Psoas muscle (tissue), 8 donors: Measurements from ENCODE around the gene IL20. TPM values are rescaled to one million over a fixed set of nuclear protein-coding genes. Genes with fewer than 3 reads are reported as not detected.

Source experiments
- ATAC-seq, 4 donors: fragments of 200-7000 bp; cut with Tn5 transposase; one replicate each; pipeline ENCODE4 v1.9.1; 2020; ENCODE audit warnings: moderate library complexity in 3 of 4, mild to moderate bottlenecking in 2 of 4
- DNase-seq, 2 donors: peaks; one replicate each; pipeline ENCODE4 v3.0.0-alpha.2; 2020
- H3K27ac ChIP-seq: fragments of 200-600 bp; one replicate; pipeline ENCODE4 v1.8.0; 2022
- H3K27me3 ChIP-seq, 3 donors: fragments of 200-600 bp in 1 of 3; one replicate each; pipeline versions ENCODE4 v1.6.1 to v1.8.0; 2013 to 2022; ENCODE audit warnings: low read length in 2 of 3, mild to moderate bottlenecking in 2 of 3, moderate library complexity in 1 of 3; ENCODE audit not compliant: insufficient read depth in 3 of 3
- H3K36me3 ChIP-seq, 2 donors: fragments of 200-600 bp in 1 of 2; one replicate each; pipeline versions ENCODE4 v1.6.1 to v1.8.0; 2013 to 2022; ENCODE audit warnings: low read depth in 1 of 2, mild to moderate bottlenecking in 1 of 2, moderate library complexity in 1 of 2; ENCODE audit not compliant: insufficient read depth in 1 of 2
- H3K4me1 ChIP-seq: fragments of 200-600 bp; one replicate; pipeline ENCODE4 v1.8.0; 2022
- H3K4me3 ChIP-seq: fragments of 200-600 bp; one replicate; pipeline ENCODE4 v1.8.0; 2022; ENCODE audit warnings: mild to moderate bottlenecking
- H3K9me3 ChIP-seq: fragments of 200-600 bp; one replicate; pipeline ENCODE4 v1.8.0; 2022
- CTCF ChIP-seq: fragments of 200-600 bp; IDR thresholded peaks from one replicate; pipeline ENCODE4 v1.8.0; 2022; ENCODE audit warnings: antibody characterized with exemption
- WGBS, 3 donors: extraction: QIAGEN DNeasy Blood & Tissue Kit; methylation state at CpG; one replicate each; pipeline versions ENCODE4 v1.1.6 to v1.1.7; 2013; 5-methylcytosine and 5-hydroxymethylcytosine counted together
- intact Hi-C, 2 donors: fragments of 100-400 bp; cut with DNase I; formaldehyde crosslinking; loops; one replicate each; pipeline versions ENCODE4 v1.11.0 to v1.14.2; 2022
- polyA plus RNA-seq, 3 donors: library from polyadenylated mRNA; stranded (reverse); fragments of 200-250 nt; gene quantifications; one replicate each; pipeline ENCODE4 v1.2.3, GENCODE V29; 2013
- total RNA-seq, 4 donors: library from RNA; stranded (reverse); fragmentation: NEBNext Ultra II Directional in 2 of 4; extraction: Animal tissue kit (Norgen Biotek cat#: 25700) in 2 of 4; gene quantifications; one replicate each; pipeline versions ENCODE4 v1.2.1 to v1.2.4, GENCODE V29; 2021 to 2023
- donor health status: healthy with polysubstance abuse.
- donor health status: DM: no; HTN: no; CAD: no; lungs with moderate emphysema.
- donor health status: Bipolar disorder and iron deficiency.
- donor health status: healthy.
- donor health status: DM: yes; HTN: yes; CAD: no.
- donor health status: DM: no; HTN: no; CAD: no.
- donor health status: DM: no; HTN: no; CAD: no.
- donor health status: DM: yes; HTN: yes; CAD: no.

The IL20 gene
- total and polyA plus RNA-seq, 7 donors: 1.2 TPM; not detected in 6

DNA sequence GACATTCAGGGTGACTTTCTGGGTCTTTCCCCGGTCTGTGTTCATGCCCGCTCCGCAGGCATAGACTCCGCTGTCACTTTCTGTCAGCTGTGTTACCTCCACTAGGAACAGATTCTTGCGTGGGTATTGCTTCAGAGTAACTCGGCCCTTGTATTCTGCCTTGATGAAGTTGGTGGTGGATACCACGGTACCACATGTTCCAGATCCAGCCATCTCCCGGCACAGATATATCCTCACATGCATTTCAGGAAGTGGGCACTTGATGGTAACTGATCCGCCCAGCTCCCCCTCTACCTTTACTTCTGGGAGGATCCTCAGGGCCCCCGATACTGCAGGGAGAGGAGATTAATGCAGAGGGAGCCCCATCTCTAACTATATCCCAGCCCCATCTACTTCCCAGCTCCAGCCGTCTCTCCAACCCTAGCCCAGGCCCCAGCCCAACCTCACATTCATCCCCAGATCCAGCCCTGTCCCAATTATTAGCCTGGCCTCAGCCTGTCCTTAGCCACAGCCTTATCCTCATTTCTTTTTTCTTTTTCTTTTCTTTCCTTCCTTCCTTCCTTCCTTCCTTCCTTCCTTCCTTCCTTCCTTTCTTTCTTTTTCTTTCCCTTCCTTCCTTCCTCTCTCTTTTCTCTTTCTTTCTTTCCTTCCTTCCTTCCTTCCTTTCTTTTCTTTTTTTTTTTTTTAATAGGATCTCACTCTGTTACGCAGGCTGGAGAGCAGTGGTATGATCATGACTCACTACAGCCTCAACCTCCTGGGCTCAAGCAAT, 48.5 kb downstream of the IL20 start:
- intact Hi-C loops: loop anchor here (2.0 to 10.0 kb wide), 9 partner anchors 107 to 439 kb away; partner anchors contain the start of genes DYRK3 (in 1 of the 2) and IKBKE (in 1 of the 2)
- H3K27ac ChIP-seq: no peak overlapping the region
- 83 to 88% (median 84%) methylated on average over 12 of the region's 12 CpGs for WGBS, 3 donors

GRCh38 chr1:206915030-206915735, 49.8 kb downstream of the IL20 start:
- H3K27ac ChIP-seq: no peak overlapping the region
- DNase-seq: no peak
- ATAC-seq: no peak
- no peak overlapping the region for H3K4me3 ChIP-seq
- H3K27me3 ChIP-seq: peaks cover 0 to 7% (median 0%) of the 10 kb centered on the region in 3 donors
- no peak for TF ChIP-seq CTCF
- no peaks in the 10 kb centered on the region for H3K9me3 ChIP-seq
- H3K36me3 ChIP-seq: no peaks in the 10 kb centered on the region
- intact Hi-C loops: loop anchor here in 1 of 2 donors (10.0 kb wide), 1 partner anchor 440 kb away; the partner anchor contains the start of gene IKBKE
- peaks cover 3% of the 10 kb centered on the region for H3K4me1 ChIP-seq
- 79 to 84% (median 81%) methylated on average over 15 of the region's 15 CpGs for WGBS, 3 donors

More for the DNA sequence above, 48.5 kb downstream of the IL20 start:
- no peak for TF ChIP-seq CTCF
- no peak for ATAC-seq
- H3K36me3 ChIP-seq: no peaks in the 10 kb centered on the region
- H3K4me3 ChIP-seq: no peak overlapping the region
- H3K9me3 ChIP-seq: no peaks in the 10 kb centered on the region
- DNase-seq: no peak
- peaks cover 3% of the 10 kb centered on the region for H3K4me1 ChIP-seq
- H3K27me3 ChIP-seq: peaks cover 0 to 7% (median 0%) of the 10 kb centered on the region in 3 donors

DNA sequence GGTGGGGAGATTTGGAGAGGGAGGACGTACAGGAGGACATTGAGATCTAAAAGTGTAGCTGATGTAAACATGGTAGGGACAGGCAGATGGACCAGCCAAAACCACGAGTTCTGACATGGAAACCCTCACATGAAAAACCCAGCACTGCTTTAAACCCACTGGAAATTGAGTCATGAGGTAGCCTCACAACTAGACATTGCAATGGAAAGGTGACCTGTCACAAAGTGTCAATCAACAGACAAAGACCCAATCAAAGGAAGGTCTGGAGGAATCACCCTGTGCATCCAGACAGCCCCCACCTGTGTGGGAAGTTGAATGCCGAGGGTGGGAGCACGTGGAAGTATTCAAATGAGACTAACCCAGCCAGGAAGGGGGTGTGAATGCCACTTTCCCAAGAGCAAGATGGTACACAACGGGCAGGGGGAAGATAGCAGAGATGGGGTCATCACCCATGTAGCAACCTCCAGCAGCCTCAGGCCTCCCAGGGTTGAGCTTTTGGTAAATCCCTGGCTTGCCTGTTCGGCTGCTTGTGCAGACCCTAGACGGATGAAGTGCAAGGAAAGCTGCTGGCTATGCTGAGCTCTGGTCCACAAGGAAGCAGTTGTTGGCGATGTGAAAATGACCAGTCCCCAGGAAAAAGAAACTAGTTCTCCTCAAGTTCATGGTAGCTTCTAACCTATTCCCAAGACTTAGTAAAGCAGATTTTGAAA, 50.7 kb downstream of the IL20 start:
- intact Hi-C loops: loop anchor here in 1 of 2 donors (10.0 kb wide), 1 partner anchor 441 kb away; the partner anchor contains the start of gene IKBKE
- no peak for ATAC-seq
- WGBS, 3 donors: 67 to 72% (median 68%) methylated on average over 8 of the region's 8 CpGs
- Histone ChIP-seq H3K27me3 (peaks cover 0 to 5% (median 0%) of the 10 kb centered on the region in 3 donors), H3K27ac (no peak overlapping the region), H3K4me1 (peaks cover 3% of the 10 kb centered on the region), H3K4me3 (no peak overlapping the region), H3K9me3 (no peaks in the 10 kb centered on the region), H3K36me3 (no peaks in the 10 kb centered on the region)
- no peak for TF ChIP-seq CTCF
- no peak for DNase-seq

- Histone ChIP-seq H3K27me3 (peaks cover 0 to 5% (median 0%) of the 10 kb centered on the region in 3 donors), H3K4me3 (no peak overlapping the region), H3K36me3 (no peaks in the 10 kb centered on the region), H3K9me3 (no peaks in the 10 kb centered on the region), H3K27ac (no peak overlapping the region), H3K4me1 (no peaks in the 10 kb centered on the region)
- DNase-seq: no peak
- intact Hi-C loops: loop anchor here in 1 of 2 donors (10.0 kb wide), 1 partner anchor 443 kb away; the partner anchor contains the start of gene IKBKE
- WGBS, 3 donors: 75 to 87% (median 75%) methylated on average over 3 of the region's 3 CpGs
- ATAC-seq: no peak
- TF ChIP-seq CTCF: no peak
Observed at GRCh38 chr1:206918076-206918475, 52.7 kb downstream of the IL20 start.

Other genes starting within 250 kb of the IL20 start
- 1 to 10 TPM in 3 of 4 donors, under 1 TPM in 1; 0.57 to 2.0 (median 1.4) TPM for gene DYRK3, start 230.1 kb upstream of the IL20 start, total RNA-seq
- gene DYRK3, start 230.1 kb upstream of the IL20 start, polyA plus RNA-seq: 1 to 10 TPM in 2 of 3 donors, under 1 TPM in 1; 0.25 to 1.2 (median 1.0) TPM
- 100 to 1,000 TPM in 3 of 4 donors, 10 to 100 TPM in 1; 89.4 to 198 (median 167) TPM for gene MAPKAPK2, start 180.7 kb upstream of the IL20 start, total RNA-seq
- gene MAPKAPK2, start 180.7 kb upstream of the IL20 start, polyA plus RNA-seq: 100 to 1,000 TPM; 108 to 191 (median 112) TPM
- gene IL19, start 94.8 kb upstream of the IL20 start, total RNA-seq: not detected
- not detected for gene IL19, start 94.8 kb upstream of the IL20 start, polyA plus RNA-seq
- under 1 TPM in 3 of 4 donors, not detected in 1; 0.32 to 0.44 (median 0.44) TPM for gene IL10, start 93.1 kb upstream of the IL20 start, total RNA-seq
- gene IL10, start 93.1 kb upstream of the IL20 start, polyA plus RNA-seq: under 1 TPM; 0.20 to 0.82 (median 0.22) TPM
- gene IL24, start 31.8 kb downstream of the IL20 start, total RNA-seq: 10 to 100 TPM in 1 of 4 donors, under 1 TPM in 1, not detected in 2; 0.23 to 20.3 TPM
- 1 to 10 TPM in 1 of 3 donors, under 1 TPM in 2; 0.05 to 1.7 (median 0.20) TPM for gene IL24, start 31.8 kb downstream of the IL20 start, polyA plus RNA-seq
- gene FCMR, start 56.3 kb downstream of the IL20 start, total RNA-seq: 10 to 100 TPM in 2 of 4 donors, 1 to 10 TPM in 2; 2.3 to 29.5 (median 12.0) TPM
- gene FCMR, start 56.3 kb downstream of the IL20 start, polyA plus RNA-seq: 1 to 10 TPM; 1.0 to 8.4 (median 2.2) TPM
- gene PIGR, start 80.8 kb downstream of the IL20 start, total RNA-seq: under 1 TPM; 0.42 to 0.50 (median 0.49) TPM
- gene PIGR, start 80.8 kb downstream of the IL20 start, polyA plus RNA-seq: under 1 TPM; 0.06 to 0.64 (median 0.16) TPM
- not detected for gene FCAMR, start 104.8 kb downstream of the IL20 start, total RNA-seq
- gene FCAMR, start 104.8 kb downstream of the IL20 start, polyA plus RNA-seq: not detected
- gene C1orf116, start 167.1 kb downstream of the IL20 start, total RNA-seq: 1 to 10 TPM in 1 of 4 donors, under 1 TPM in 3; 0.12 to 1.4 (median 0.35) TPM
- gene C1orf116, start 167.1 kb downstream of the IL20 start, polyA plus RNA-seq: under 1 TPM; 0.14 to 0.49 (median 0.35) TPM
- gene YOD1, start 185.6 kb downstream of the IL20 start, total RNA-seq: 1 to 10 TPM; 3.9 to 7.0 (median 6.0) TPM
- 1 to 10 TPM; 4.4 to 5.6 (median 5.4) TPM for gene YOD1, start 185.6 kb downstream of the IL20 start, polyA plus RNA-seq
- gene PFKFB2, start 187.7 kb downstream of the IL20 start, total RNA-seq: 100 to 1,000 TPM in 1 of 4 donors, 10 to 100 TPM in 3; 36.0 to 149 (median 46.4) TPM
- 10 to 100 TPM in 2 of 3 donors, 1 to 10 TPM in 1; 3.9 to 32.9 (median 15.4) TPM for gene PFKFB2, start 187.7 kb downstream of the IL20 start, polyA plus RNA-seq
- under 1 TPM in 3 of 4 donors, not detected in 1; 0.25 to 0.48 (median 0.27) TPM for gene C4BPB, start 223.2 kb downstream of the IL20 start, total RNA-seq
- gene C4BPB, start 223.2 kb downstream of the IL20 start, polyA plus RNA-seq: under 1 TPM in 2 of 3 donors, not detected in 1; 0.08 to 0.12 TPM
- gene C4BPA, start 238.6 kb downstream of the IL20 start, total RNA-seq: under 1 TPM in 1 of 4 donors, not detected in 3; 0.15 TPM
- not detected for gene C4BPA, start 238.6 kb downstream of the IL20 start, polyA plus RNA-seq